HG03280 (cell line): ENCODE results near the gene PLEKHA7.

ENCODE experiments used
- ATAC-seq: cut with Tn5 transposase; IDR thresholded peaks from one replicate; pipeline ENCODE4 v1.9.1; 2021; ENCODE audit warnings: mild to moderate bottlenecking, moderate library complexity; ENCODE audit not compliant: unreplicated experiment

PLEKHA7 gene

DNA sequence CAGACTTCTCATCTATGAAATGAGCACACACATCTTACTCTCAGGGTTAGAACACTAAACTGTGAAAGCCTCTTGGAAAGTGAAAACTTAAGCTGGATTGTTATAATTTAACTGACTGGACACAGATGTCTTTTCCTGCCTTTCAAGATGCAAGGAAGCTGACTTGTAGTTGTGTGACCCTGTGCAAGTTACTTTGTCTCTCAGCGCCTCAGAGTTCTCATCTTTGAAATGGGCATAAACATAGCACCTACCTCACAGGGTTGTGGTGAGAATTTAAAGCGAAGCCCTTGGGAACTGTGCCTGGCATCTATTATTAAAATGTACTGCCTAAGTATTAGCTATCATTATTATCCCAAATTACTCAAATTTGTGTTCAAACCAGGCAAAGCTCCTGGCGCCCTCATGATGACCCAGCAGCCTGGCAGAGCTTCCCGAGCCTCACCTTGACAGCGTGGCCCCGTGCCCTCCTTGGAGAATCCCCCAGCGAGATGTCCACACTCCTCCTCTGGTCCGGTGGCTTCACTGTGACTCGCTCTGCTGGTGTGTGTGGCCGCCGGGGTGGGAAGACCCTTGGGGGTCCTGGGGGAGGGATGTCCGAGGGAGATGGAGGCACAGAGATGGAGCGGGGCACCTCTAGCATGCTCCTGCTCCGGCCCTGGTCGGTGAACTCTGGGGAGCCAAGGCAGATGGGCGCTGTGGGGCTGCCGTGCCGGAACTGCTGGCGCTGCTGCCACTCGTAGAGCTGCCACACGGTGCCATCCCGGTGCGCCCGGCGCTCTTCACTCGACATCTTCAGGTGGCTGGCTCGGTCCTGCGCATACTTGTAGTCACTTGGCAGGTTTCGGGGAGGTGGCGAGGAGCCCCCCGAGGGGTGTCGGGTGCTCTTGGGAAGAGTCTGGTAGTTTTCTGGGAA, 197.6 kb downstream of the PLEKHA7 start:
- ATAC-seq: no peak

DNA sequence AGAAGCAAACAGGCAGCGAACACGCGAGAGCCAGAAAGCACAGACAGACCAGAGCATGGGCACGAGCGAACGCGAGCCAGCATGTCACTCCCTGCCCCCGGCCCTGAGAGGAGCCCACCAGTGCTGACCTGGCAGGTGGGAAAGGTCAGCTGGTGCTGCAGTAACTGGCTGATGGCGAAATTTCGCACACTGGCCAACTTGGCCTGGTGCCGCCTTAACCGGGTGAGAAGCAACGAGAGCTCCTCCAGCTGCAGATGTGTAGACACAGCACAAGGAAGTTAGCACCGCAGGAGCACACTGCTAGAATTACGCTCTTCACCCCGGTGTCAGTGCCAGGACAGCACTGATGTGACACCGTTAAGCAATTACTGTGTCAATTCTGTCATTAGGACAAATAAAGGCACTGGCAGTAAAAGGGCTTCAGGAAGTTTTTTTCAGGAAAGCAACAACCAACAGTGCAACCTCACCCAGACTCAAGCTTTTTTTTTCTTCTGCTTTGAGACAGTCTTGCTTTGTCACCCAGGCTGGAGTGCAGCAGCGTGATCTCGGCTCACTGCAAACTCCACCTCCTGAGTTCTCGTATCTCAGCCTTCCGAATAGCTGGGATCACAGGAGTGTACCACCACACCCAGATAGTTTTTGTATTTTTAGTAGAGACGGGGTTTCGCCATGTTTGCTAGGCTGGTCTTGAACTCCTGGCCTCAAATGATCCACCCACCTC, 199.0 kb downstream of the PLEKHA7 start:
- ATAC-seq: no peak

DNA sequence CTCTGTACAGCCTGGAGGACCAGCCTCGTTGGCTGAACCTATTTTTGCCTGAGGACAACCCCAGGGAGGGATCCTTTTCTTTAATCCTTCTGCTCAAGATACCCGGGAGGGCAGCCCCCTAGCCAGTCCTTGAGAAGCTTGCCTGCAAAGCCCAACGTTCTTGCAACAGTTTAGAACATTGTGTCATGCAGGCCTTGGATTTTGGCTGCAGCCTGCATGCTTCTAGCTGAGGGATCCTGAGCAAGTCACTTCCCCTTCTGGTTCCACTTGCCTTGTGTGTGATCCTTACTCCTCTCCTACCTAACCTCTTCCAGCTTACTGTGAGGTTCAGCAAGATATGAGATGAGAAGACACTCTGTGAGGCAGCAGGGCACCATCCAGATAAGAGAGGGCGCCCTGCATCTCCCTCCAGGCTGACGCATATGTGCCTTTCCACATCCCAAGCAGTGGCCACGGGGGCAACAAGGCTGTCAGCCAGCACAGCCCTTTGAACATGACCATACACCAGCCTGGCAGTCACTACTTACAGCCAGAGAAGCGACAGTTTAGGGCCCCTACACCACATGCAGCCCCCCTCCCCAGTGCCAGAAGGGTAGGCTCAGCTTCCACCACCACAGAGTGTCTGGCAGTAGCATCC, 199.7 kb downstream of the PLEKHA7 start:
- ATAC-seq: no peak

DNA sequence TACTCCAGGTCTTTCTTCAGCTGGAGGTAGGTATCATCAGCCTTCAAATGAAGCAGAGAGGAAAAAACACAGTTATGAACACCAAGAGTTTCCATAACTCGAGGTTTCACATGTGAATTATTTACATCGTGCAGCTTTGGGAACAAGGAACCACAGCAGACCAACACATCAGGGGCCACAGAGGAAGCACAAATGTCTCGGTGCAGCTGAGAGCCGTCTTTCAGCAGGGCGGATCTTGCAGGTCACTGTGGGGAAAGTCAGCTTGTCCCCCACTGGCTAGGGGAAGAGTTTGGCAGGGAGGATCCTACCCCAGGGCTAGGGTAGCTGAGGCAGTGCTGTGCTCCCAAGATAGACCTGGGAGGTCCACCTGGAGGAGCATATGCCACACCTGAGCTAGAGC, 201.1 kb downstream of the PLEKHA7 start:
- ATAC-seq: no peak

DNA sequence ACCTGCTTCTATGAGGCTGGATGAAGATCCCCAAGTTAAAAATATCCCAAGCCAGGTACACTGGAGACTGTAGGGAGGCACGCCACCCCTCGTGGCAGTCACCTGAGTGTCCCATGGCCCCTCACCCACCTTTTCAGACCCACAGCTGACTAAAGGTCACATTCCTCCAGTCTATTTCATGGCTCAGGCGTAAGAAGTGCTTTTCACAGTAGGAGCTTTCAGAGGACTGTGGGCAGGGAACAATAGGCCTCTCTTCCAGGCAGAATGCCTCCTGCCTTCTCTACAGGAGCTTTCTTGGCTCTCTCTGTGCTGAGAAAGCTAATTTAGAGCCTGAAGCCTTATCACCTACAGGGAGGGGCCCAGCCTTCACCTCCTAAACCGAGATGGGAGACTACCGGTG, 201.9 kb downstream of the PLEKHA7 start:
- no peak for ATAC-seq

DNA sequence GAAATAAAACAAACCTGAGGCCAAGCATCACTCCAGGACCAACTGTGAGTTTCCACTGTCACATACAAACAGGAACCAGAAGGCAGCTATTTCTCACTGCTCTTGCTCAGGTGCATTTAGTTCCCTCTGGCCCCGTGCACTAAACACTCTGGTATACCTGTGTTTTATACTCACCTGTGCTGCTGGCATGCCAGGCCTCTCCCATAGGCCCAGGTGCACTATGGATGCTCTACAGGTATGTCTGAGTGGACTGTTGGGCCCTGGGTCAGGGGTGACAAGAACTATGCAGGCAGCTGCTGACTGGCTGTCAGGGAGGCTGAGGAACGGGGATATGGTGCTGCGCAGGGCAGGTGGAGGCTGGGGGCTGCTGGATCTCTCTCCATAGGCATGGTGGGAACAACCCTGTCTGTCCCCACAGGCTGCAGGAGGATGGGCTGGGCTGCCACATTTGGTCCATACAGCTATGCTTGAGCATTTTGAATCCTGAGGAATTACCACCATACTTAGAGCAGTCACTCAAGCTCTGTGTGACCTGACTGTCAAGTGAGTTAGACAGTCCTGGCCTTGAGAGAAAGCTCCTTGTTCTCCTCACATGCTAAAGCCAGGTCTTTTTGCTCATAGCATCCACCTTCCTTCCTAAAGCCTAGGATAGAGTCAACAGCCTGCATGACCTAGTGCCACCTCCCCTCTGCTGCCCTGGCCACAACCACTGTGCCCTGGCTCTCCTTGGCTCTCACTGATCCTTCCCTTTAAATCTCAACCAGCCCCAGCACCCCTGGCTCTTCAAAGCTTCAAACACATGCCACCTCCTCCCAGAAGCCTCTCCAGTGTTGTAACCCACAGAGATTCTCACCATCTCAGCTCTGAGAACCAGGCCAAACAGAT, 202.8 kb downstream of the PLEKHA7 start:
- ATAC-seq: no peak

DNA sequence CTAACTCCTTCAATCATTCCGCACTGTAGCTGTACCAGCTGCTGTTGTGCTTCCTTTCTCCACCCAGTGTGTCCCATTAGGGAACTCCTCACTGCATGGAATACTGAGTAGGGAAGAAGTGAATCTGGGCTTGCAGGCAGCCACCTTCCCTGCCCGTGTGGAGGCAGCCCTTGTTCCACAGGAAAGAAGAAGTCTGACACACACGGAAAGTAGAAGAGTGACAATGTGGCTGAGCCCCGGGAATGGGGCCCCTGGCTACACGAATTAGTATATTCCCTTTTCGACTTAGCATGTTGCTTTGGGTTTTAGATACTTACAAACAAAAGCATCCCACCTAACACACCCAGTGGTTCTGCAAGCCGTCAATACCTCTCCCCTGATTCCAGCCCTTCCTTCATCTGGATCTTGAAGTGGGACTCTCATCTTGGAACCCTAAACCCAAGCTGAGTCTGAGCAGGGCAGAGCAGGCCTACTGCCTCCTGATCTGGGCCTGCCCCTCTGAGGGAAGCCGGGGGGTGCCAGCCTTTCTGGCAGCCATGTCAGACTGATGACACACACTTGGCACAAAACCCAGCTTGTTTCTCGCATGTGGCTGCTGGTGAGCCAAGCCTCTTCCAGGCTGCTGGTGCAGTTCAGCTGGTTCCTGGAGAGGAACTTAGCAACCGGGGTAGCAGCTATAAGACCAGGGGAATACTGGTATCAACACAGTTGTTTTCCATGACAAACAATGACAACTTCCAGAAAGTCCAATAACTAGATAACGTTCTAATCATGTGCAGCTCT, 204.1 kb downstream of the PLEKHA7 start:
- ATAC-seq: no peak

DNA sequence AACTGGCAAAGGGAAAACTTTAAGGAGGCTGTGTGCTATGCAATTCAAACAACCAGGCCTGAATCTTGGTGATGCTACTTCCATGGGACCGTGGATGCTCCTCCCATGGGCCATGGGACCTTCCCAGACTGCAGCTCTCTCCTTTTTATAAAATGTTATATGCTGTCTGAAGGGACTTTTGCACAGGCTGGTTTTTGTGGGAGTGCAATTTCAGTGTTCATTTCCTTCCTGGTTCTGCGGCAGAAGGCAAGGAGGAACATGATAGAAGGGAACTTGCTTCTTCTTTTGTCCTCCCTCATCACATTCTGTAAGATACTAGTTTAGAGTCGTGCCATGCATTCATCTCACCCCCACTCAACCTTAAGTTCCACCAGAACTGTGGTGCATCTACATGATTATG, 206.9 kb downstream of the PLEKHA7 start:
- ATAC-seq: no peak

DNA sequence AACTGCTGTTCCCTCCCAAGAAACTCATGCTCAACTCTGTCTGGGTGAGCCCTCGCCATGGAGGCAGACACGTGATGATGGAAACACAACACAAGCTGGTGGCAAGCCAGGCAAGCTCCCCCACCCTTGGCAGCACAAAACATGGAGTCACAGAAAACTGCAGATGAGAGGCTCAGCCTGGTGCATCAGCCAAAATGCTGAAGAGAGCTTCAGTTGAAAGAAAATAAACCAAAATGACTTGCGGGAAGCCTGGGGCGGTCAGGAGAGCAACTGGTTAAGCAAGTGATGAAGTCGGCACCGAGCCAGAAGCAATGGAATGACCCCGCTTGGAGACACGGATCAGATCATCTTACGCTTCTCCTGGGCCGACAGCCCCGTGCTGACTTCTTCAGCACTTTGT, 207.4 kb downstream of the PLEKHA7 start:
- no peak for ATAC-seq

DNA sequence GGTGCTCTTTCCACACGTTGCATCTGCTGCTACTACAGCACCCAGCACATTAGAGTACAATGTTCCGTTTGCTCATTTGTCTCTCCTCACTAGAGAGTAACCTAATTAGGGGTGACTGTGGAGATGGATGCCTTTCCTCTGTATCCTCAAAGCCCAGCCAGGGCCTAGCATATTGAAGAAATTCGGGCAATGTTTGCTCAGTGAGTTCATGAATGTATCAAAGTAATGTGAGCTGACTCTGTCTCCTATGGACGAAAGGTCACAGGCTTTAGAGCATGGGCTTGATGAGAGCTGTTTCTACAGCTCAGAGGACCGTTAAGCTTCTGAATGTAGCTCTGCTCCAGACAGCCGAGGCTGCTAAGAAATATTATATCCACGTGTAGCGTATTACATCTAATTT, 208.3 kb downstream of the PLEKHA7 start:
- ATAC-seq: no peak

DNA sequence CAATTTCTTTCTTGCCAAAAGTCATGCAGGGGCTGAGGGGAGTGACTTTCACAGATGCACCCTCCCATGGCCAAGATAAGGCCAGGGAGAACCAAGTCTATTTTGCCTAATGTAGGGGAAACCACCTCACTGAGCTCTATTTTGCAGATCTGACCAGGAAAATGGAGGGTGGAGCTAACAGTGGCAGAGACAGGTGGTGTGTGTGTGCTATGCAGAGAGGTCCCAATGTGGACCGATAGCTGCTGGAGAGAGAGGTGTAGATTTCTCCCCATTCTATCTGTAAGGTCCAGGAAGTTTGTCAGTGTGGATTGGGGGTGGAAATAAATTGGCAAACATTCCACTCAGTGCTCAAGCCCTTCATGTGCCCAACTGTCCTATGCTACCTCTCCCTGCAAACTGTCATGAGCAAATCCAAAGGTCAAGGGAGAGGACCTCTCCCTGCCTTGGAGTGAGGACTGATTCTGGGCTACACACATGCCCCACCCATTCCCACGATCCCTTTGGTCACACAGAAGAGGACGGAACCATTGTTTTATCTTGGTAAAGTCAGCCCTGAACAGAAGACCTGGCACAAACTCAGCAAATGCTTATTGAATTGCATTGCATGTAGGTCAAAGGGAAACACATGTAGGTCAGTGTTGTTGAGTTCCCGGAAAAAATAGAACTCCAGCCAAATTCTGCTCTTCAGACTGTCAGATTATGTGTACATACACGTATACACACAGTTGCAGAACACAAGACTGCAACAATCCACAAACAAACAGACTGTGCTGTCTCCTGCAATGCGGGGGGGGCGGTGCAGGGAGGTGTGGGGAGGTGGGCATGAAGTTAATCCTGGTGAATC, 209.9 kb downstream of the PLEKHA7 start:
- ATAC-seq: no peak

DNA sequence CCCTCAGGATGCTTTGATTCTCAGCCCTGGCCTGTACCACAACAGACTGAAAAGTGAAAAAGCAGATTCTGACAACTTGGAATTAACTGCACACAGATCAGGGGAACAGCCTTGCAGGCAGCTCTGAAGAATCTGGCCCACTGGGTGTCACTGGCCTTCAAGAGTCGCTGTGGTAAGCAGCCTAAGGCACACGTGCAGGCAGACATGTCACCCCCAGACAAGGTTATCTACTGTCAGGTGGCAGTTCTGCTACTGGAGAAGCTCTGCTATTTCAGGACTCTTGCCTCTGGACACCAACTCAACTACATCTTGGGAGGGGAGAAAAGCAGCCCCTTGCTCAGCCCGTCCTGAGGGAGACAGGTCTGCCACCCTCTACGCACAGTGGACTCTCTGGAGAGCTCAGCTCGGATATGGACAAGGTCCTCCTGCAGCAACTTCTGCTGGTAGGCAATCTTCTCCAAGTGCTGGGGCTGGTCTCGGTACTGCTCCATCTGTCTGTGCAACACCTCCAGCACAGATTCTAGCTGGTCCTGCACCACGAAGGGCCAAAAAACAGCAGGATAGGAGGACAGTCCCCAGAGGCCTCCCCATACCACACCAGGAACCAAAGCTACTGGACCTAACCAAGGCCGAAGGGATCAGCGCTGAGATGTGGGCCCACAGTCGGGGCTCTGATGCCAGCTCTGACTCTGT, 212.8 kb downstream of the PLEKHA7 start:
- ATAC-seq: no peak

DNA sequence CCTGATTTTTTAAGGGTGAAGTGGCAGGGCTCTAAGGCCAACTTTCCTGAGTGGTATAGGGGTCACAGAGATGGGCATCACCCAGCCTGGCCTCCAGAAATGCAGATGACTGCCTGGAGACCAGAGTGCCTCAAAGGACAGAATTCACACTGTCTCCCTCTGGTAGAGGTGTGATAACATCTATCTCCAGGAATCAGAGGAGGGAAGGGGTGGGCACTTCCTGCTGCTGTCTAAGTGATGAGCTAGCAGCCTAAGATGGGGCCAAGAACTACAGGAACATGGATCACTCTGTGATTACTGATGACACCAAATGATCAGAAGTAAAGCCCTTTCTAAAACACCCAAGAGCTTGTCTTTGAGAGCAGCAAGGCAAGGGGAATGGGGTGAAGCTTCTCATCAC, 213.8 kb downstream of the PLEKHA7 start:
- no peak for ATAC-seq

DNA sequence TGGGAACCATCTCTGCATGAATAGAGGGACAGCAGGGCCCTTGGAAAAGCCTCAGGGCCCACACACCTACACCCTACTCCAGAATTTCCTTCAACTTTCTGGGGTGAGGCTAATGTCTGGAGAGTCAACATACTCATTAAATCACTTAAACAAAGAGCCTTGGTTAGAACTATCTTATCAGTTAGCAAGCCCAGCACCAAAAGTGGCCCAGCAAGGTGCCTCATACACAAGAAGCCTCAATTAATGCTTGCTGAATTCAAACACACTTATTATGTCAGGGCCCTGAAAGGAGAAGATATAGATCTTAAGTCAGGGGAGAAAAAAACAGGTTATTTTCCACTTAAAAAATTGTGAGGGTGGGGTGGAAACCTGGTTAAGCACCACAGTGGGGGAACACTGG, 214.3 kb downstream of the PLEKHA7 start:
- no peak for ATAC-seq

DNA sequence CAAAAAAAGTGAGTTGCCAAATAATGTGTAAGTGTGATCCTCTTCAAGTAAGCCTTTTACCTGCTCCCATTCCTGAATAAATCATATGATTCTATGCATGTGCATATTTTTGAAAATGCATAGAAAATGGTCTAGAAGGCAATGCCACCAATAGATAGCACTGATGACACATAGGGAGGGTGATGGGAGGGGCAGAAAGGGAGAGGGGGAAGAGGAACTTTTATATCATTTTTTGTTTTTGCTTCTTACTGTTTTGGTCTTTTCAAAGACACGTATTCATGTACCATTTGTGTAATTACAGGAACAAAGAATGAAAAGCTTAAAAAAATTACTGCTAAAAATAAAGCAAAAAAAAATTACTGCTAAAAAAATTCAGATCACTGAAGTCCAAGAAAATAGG, 215.0 kb downstream of the PLEKHA7 start:
- ATAC-seq: no peak

DNA sequence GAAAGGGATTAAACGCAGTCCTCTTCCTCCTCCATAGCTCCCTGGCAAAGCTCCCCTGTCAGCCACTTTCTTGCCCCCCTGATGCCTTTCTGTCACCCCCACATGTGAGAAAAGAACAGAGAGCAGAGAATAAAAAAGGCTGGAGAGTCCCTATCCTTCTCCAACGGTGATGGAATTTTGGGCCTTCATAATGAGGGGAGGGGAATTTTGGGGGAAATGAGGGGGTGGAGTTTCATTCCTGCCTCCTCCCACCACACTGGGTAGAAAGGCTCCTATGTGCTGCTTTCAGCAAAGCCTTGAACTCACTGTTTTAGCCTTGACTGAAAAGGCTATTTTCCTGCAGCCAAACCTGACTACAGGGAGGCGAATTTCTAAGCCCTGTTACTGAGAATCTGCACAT, 216.4 kb downstream of the PLEKHA7 start:
- no peak for ATAC-seq

DNA sequence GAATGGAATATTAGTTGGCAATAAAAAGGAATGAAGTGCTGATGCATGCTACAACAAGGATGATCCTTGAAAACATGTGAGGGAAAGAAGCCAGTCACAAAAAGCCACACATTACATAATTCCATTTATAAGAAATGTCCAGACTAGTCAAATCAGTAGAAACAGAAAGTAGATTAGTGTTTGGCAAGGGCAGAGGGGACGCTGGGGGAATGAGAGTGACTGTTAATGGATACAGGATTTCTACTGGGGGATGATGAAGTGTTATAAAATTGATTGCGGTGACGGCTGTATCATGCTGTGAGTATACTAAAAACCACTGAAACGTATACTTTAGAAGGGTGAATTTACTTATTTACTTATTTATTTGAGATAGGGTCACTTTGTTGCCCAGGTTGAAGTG, 217.9 kb downstream of the PLEKHA7 start:
- no peak for ATAC-seq

DNA sequence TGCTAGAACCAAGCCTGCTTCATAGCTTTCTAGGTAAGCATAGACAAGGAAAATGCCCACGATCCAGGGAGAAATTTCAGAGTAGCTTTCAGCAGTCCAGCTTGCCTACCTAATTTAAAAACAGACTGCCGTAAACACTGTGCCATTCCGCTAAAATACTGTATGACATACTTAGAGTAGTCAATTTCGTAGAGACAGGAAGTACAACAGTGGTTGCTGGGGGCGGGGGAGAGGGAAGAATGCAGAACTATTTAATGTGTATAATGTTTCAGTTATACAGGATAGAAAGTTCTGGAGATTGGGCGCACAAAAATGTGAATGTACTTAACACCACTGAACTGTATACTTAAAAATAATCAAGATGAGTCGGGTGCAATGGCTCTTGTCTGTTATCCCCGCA, 219.1 kb downstream of the PLEKHA7 start:
- no peak for ATAC-seq
